ENCODE results near the gene GOLGA1. TPM values are rescaled to one million over a fixed set of nuclear protein-coding genes. Genes with fewer than 3 reads are reported as not detected.
"Not testable (repeated sequence)": the region's sequence is repeated elsewhere in the genome, so short reads cannot be mapped to it uniquely, and the experiment has no call there.

Gene GOLGA1
- polyA plus RNA-seq, 2 donors = 5.9 to 6.5 TPM

DNA sequence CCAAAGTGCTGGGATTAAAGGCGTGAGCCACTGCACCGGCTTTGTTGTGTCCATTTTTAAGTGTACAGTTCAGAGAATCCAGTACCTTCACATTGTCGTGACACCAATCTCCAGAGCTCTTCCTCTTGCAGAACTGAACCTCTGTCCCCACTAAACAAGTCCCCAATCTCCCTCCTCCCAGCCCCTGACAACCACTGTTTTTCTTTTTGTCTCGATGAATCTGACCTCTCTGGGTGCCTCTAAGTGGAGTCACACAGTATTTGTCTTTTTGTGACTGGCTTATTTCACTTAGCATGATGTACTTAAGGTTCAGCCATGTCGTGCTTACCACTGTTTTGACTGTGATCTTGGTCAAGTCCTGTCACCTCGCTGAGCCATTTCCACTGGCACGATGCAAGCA, 86.1 kb downstream of the GOLGA1 start:
- no peak overlapping the region for H3K4me3 ChIP-seq (ENCODE audit: low read depth in 1 of 2, low read length in 2 of 2)
- H3K27me3 ChIP-seq (ENCODE audit: control insufficient read depth in 1 of 2, insufficient read depth in 2 of 2, low read length in 2 of 2) = no peaks in the 10 kb centered on the region
- peaks cover 10 to 37% of the 10 kb centered on the region in 2 donors for H3K36me3 ChIP-seq (ENCODE audit: control insufficient read depth in 2 of 2, insufficient read depth in 2 of 2, low read length in 1 of 2)
- H3K9me3 ChIP-seq (ENCODE audit: control insufficient read depth in 2 of 2, insufficient read depth in 1 of 2, low read depth in 1 of 2, low read length in 1 of 2) = no peaks in the 10 kb centered on the region
- WGBS, 2 donors = 59 to 60% methylated on average over 7 of the region's 7 CpGs
- H3K4me1 ChIP-seq (ENCODE audit: control insufficient read depth in 2 of 2, insufficient read depth in 2 of 2, low read length in 1 of 2) = peaks cover 4 to 11% of the 10 kb centered on the region in 2 donors
- no peak overlapping the region for H3K27ac ChIP-seq (ENCODE audit: low read depth in 2 of 2, low read length in 1 of 2)

DNA sequence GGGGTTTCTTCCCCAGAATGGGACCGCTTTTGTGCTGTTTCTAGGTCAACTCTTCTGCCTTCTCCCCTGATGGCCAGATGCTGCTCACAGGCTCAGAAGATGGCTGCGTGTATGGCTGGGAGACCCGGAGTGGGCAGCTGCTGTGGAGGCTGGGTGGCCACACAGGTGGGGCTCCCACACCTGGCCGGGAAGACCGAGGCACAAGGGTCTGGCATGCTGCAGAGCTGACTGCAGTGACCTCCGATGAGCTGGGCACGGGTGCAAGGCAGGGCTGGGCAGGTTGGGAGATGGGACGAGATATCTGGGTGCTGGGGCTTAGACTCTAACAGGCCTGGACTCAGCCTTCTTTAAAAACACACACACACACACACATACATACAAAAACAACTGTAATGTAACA, 86.7 kb downstream of the GOLGA1 start:
- H3K9me3 ChIP-seq (ENCODE audit: control insufficient read depth in 2 of 2, insufficient read depth in 1 of 2, low read depth in 1 of 2, low read length in 1 of 2) = no peaks in the 10 kb centered on the region
- H3K4me3 ChIP-seq (ENCODE audit: low read depth in 1 of 2, low read length in 2 of 2) = no peak overlapping the region
- H3K27ac ChIP-seq (ENCODE audit: low read depth in 2 of 2, low read length in 1 of 2) = no peak overlapping the region
- 72 to 75% methylated on average over 8 of the region's 8 CpGs for WGBS, 2 donors
- peaks cover 7 to 32% of the 10 kb centered on the region in 2 donors for H3K36me3 ChIP-seq (ENCODE audit: control insufficient read depth in 2 of 2, insufficient read depth in 2 of 2, low read length in 1 of 2)
- H3K27me3 ChIP-seq (ENCODE audit: control insufficient read depth in 1 of 2, insufficient read depth in 2 of 2, low read length in 2 of 2) = no peaks in the 10 kb centered on the region
- H3K4me1 ChIP-seq (ENCODE audit: control insufficient read depth in 2 of 2, insufficient read depth in 2 of 2, low read length in 1 of 2) = peaks cover 4 to 7% of the 10 kb centered on the region in 2 donors

DNA sequence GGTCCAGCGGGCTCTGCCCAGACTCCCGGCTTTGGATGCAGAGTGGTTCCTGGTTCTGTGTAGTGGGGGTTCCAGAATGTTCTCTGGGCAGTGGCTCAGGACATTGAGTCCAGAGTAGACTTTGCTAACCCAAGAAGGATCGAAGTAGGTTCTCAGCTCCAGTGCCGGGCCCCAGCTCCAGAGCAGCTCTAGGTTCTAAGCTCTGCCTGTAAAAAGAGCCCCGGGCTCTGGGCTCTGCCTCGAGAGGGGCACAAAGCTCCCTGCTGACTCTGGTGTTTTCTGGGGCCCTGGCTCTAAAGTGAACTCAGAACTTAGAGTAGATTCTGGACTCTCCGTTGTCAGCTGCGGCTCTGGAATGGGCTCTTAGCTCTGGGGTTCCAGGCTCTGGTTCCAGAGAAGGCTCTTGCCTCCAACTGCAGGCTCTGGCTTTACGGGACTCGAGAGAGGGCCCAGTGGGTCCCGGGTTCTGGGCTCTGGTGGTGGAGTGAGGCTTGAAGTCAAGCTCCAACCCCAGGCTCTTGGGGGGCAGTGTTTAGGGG, 87.2 kb downstream of the GOLGA1 start:
- Histone ChIP-seq H3K4me3 (ENCODE audit: low read depth in 1 of 2, low read length in 2 of 2) (peak overlapping the region; percentile 36 to 51), H3K27ac (ENCODE audit: low read depth in 2 of 2, low read length in 1 of 2) (peak overlapping the region; percentile 8 to 30), H3K27me3 (ENCODE audit: control insufficient read depth in 1 of 2, insufficient read depth in 2 of 2, low read length in 2 of 2) (no peaks in the 10 kb centered on the region), H3K4me1 (ENCODE audit: control insufficient read depth in 2 of 2, insufficient read depth in 2 of 2, low read length in 1 of 2) (peaks cover 2 to 7% of the 10 kb centered on the region in 2 donors), H3K36me3 (ENCODE audit: control insufficient read depth in 2 of 2, insufficient read depth in 2 of 2, low read length in 1 of 2) (peaks cover 7 to 27% of the 10 kb centered on the region in 2 donors), H3K9me3 (ENCODE audit: control insufficient read depth in 2 of 2, insufficient read depth in 1 of 2, low read depth in 1 of 2, low read length in 1 of 2) (no peaks in the 10 kb centered on the region)
- WGBS, 2 donors = 59 to 64% methylated on average over 11 of the region's 11 CpGs

DNA sequence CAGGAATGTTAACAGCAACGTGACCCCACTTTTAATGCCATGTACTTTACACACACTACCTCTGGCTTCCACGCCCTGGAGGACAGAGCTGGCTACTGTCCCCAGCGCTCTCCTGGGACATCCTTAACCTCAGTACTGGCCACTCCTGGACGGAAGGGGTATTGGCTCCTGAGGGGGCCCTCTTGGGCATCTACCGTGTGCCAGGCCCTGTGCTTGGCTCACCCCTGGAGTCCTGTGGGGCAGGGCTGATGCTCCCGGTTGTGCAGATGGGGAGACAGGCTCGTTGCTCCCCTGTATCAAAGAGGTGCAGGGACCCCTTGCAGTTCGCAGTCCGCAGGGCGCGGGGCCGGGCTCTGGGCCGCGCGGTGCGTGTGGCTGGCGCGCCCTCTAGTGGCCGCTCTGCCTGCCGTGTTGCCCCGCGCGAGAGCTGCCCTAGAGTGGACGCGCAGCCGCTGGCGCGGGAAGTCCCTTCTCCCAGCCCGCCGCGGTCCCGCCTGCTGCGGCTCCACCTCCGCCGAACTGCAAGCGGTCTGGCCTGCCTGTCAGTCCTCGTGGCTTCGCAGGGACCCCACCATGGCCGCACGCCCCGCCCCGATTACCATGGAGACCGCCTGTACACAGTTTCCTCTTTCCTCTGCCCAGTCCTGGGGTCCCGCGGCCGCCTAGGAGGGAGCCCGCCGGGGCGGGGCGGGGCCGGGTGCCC, 87.9 kb downstream of the GOLGA1 start, which contains the start of gene WDR38:
WDR38 (plus strand) TSS at position 632 of the 703 bp plus-strand sequence. CDS start 72 bp downstream, outside the sequence.
- Histone ChIP-seq H3K36me3 (ENCODE audit: control insufficient read depth in 2 of 2, insufficient read depth in 2 of 2, low read length in 1 of 2) (peaks cover 7 to 20% of the 10 kb centered on the region in 2 donors), H3K27ac (ENCODE audit: low read depth in 2 of 2, low read length in 1 of 2) (peak within 1 kb of the TSS; percentile 8 to 30), H3K27me3 (ENCODE audit: control insufficient read depth in 1 of 2, insufficient read depth in 2 of 2, low read length in 2 of 2) (no peaks in the 10 kb centered on the region), H3K9me3 (ENCODE audit: control insufficient read depth in 2 of 2, insufficient read depth in 1 of 2, low read depth in 1 of 2, low read length in 1 of 2) (no peaks in the 10 kb centered on the region), H3K4me3 (ENCODE audit: low read depth in 1 of 2, low read length in 2 of 2) (peak within 1 kb of the TSS; percentile 36 to 51), H3K4me1 (ENCODE audit: control insufficient read depth in 2 of 2, insufficient read depth in 2 of 2, low read length in 1 of 2) (peaks cover 2 to 7% of the 10 kb centered on the region in 2 donors)
- WGBS, 2 donors = 1% methylated on average over 51 of the region's 51 CpGs

DNA sequence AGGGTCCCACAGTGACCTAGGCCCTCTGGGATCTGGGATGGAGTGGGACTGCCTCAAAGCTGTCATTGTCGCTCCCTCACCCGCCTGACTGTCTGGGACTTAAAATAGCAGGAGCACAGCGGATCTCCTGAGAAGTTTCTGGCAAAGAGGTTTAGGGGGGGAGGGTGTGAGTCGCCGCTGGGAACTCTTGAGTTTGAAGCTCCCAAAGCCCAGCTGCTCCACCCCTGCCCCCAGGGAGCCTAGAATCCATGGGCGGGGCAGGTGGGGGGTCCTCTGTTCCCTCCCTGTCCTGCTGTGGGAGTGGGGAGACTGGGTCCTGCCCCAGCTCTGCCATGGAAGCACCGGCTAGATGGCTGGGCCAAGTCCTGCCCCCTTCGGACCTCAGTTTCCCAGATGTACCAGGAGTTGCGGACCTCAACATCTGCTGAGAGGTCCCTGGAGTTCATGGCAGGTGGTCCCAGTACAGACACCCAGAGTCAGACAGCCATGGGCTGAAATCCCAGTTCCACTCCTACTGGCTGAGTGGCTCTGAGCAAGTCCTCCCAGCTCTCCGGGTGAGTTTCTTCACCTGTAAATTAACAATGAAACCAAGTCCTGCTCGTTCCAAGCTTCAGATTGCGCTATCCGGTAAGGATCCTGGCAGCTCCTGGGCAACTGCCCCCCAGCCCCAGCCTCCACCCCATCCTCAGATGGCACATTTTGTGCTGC, 88.6 kb downstream of the GOLGA1 start:
- Histone ChIP-seq H3K27me3 (ENCODE audit: control insufficient read depth in 1 of 2, insufficient read depth in 2 of 2, low read length in 2 of 2) (no peaks in the 10 kb centered on the region), H3K4me1 (ENCODE audit: control insufficient read depth in 2 of 2, insufficient read depth in 2 of 2, low read length in 1 of 2) (peaks cover 2 to 7% of the 10 kb centered on the region in 2 donors), H3K27ac (ENCODE audit: low read depth in 2 of 2, low read length in 1 of 2) (no peak overlapping the region), H3K9me3 (ENCODE audit: control insufficient read depth in 2 of 2, insufficient read depth in 1 of 2, low read depth in 1 of 2, low read length in 1 of 2) (no peaks in the 10 kb centered on the region), H3K36me3 (ENCODE audit: control insufficient read depth in 2 of 2, insufficient read depth in 2 of 2, low read length in 1 of 2) (peaks cover 5 to 13% of the 10 kb centered on the region in 2 donors), H3K4me3 (ENCODE audit: low read depth in 1 of 2, low read length in 2 of 2) (no peak overlapping the region)
- WGBS, 2 donors = 54 to 60% methylated on average over 13 of the region's 13 CpGs

DNA sequence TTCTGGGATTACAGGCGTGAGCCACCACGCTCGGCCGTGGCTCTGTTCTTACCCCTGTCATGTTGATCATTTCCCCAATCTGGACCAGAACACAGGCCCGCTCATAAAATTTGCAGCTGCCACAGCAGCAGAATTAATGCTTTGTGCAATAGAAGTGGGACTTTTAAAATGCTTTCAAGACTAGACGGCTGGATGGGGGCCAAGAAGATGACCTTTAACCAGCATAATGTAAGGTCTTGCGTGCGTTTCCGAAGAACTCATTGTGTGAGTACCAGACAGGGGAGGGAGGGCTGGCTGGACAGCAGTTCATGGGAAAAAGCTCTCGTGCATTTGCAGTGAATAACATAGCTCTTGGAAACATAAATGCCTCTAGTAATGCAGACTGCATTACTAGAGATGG, 91.1 kb downstream of the GOLGA1 start:
- Histone ChIP-seq H3K9me3 (ENCODE audit: control insufficient read depth in 2 of 2, insufficient read depth in 1 of 2, low read depth in 1 of 2, low read length in 1 of 2) (no peaks in the 10 kb centered on the region), H3K27me3 (ENCODE audit: control insufficient read depth in 1 of 2, insufficient read depth in 2 of 2, low read length in 2 of 2) (no peaks in the 10 kb centered on the region), H3K4me3 (ENCODE audit: low read depth in 1 of 2, low read length in 2 of 2) (no peak overlapping the region), H3K4me1 (ENCODE audit: control insufficient read depth in 2 of 2, insufficient read depth in 2 of 2, low read length in 1 of 2) (peaks cover 2 to 7% of the 10 kb centered on the region in 2 donors), H3K27ac (ENCODE audit: low read depth in 2 of 2, low read length in 1 of 2) (no peak overlapping the region), H3K36me3 (ENCODE audit: control insufficient read depth in 2 of 2, insufficient read depth in 2 of 2, low read length in 1 of 2) (no peaks in the 10 kb centered on the region)
- 58 to 71% methylated on average over 10 of the region's 10 CpGs for WGBS, 2 donors

DNA sequence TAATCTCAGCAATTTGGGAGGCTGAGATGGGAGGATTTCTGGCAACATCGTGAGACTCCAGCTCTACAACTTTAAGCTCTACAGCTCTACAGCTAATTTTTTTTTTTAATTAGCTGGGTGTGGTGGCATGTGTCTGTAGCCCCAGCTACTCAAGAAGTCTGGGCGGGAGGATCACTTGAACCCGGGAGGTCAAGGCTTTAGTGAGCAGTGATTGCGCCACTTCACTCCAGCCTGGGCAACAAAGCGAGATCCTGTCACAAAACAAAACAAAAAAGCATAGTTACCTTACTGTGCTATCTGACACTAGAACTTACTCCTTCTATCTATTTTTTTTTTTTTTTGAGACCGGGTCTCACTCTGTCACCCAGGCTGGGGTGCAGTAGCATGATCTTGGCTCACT, 93.9 kb downstream of the GOLGA1 start:
- WGBS, 2 donors = 83 to 87% methylated on average over 6 of the region's 6 CpGs
- H3K27ac ChIP-seq (ENCODE audit: low read depth in 2 of 2, low read length in 1 of 2) = no peak overlapping the region
- no peak overlapping the region for H3K4me3 ChIP-seq (ENCODE audit: low read depth in 1 of 2, low read length in 2 of 2)
- H3K9me3 ChIP-seq (ENCODE audit: control insufficient read depth in 2 of 2, insufficient read depth in 1 of 2, low read depth in 1 of 2, low read length in 1 of 2) = no peaks in the 10 kb centered on the region
- no peaks in the 10 kb centered on the region for H3K27me3 ChIP-seq (ENCODE audit: control insufficient read depth in 1 of 2, insufficient read depth in 2 of 2, low read length in 2 of 2)
- no peaks in the 10 kb centered on the region for H3K4me1 ChIP-seq (ENCODE audit: control insufficient read depth in 2 of 2, insufficient read depth in 2 of 2, low read length in 1 of 2)
- no peaks in the 10 kb centered on the region for H3K36me3 ChIP-seq (ENCODE audit: control insufficient read depth in 2 of 2, insufficient read depth in 2 of 2, low read length in 1 of 2)

DNA sequence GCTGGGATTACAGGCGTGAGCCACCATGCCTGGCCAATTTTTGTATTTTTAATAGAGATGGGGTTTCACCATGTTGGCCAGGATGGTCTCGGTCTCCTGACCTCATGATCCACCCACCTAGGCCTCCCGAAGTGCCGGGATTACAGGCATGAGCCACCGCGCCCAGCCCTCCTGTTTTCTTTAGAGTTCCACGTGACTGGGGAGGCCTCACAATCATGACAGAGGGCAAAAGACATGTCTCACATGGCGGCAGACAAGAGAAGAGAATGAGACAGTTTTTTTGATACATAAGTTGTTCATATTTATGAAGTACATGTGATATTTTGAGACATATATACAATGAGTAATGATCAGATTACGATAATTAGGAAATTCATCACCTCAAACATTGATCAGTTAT, 94.4 kb downstream of the GOLGA1 start:
- H3K9me3 ChIP-seq (ENCODE audit: control insufficient read depth in 2 of 2, insufficient read depth in 1 of 2, low read depth in 1 of 2, low read length in 1 of 2); H3K4me3 ChIP-seq (ENCODE audit: low read depth in 1 of 2, low read length in 2 of 2); H3K27me3 ChIP-seq (ENCODE audit: control insufficient read depth in 1 of 2, insufficient read depth in 2 of 2, low read length in 2 of 2); H3K36me3 ChIP-seq (ENCODE audit: control insufficient read depth in 2 of 2, insufficient read depth in 2 of 2, low read length in 1 of 2); H3K27ac ChIP-seq (ENCODE audit: low read depth in 2 of 2, low read length in 1 of 2); H3K4me1 ChIP-seq (ENCODE audit: control insufficient read depth in 2 of 2, insufficient read depth in 2 of 2, low read length in 1 of 2): not testable (repeated sequence)
- 92 to 94% methylated on average over 9 of the region's 9 CpGs for WGBS, 2 donors

DNA sequence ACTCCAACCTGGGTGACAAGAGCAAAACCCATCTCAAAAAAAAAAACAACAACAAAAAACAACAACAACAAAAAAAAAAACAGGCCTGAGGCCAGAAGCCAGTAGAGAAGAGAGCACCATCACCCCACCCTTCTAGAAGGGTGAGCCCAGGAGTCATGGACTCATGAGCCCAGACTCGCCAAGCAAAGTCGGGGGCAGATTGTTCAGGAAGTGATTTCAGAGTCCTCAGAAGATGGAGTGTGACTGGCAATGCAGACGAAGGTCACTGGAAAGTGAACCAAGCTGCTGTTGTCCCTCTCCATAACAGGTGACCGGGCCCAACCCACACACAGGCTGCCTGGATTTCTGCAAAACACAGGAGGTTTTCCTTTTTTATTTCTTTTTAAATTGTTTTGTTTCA, 96.6 kb downstream of the GOLGA1 start:
- Histone ChIP-seq H3K27me3 (ENCODE audit: control insufficient read depth in 1 of 2, insufficient read depth in 2 of 2, low read length in 2 of 2) (no peaks in the 10 kb centered on the region), H3K27ac (ENCODE audit: low read depth in 2 of 2, low read length in 1 of 2) (no peak overlapping the region), H3K9me3 (ENCODE audit: control insufficient read depth in 2 of 2, insufficient read depth in 1 of 2, low read depth in 1 of 2, low read length in 1 of 2) (no peaks in the 10 kb centered on the region), H3K36me3 (ENCODE audit: control insufficient read depth in 2 of 2, insufficient read depth in 2 of 2, low read length in 1 of 2) (no peaks in the 10 kb centered on the region), H3K4me1 (ENCODE audit: control insufficient read depth in 2 of 2, insufficient read depth in 2 of 2, low read length in 1 of 2) (peaks cover 0 to 6% of the 10 kb centered on the region in 2 donors), H3K4me3 (ENCODE audit: low read depth in 1 of 2, low read length in 2 of 2) (no peak overlapping the region)
- 63% methylated on average over 4 of the region's 4 CpGs for whole genome bisulfite sequencing, 2 donors
